Liver (tissue), 9 donors: ENCODE data around the gene SRP9. TPM values are rescaled to one million over a fixed set of nuclear protein-coding genes. Genes with fewer than 3 reads are reported as not detected.
A peak's percentile ranks its signal among the peaks of the same experiment; 100 is the strongest.

Experiments used
- DNase-seq: peaks from one replicate; pipeline ENCODE4 v3.0.0-alpha.2; 2017; ENCODE audit warnings: low spot score
- H3K27ac ChIP-seq, 2 donors: one replicate each; pipeline ENCODE4 v1.7.0; 2013; ENCODE audit warnings: inconsistent platforms in 2 of 2, low read length in 2 of 2, control low read depth in 1 of 2, low read depth in 1 of 2, mild to moderate bottlenecking in 1 of 2
- H3K27me3 ChIP-seq, 4 donors: one replicate each; pipeline versions ENCODE4 v1.6.1 to v1.7.0; 2013; ENCODE audit warnings: low read length in 3 of 4, inconsistent platforms in 1 of 4, mild to moderate bottlenecking in 1 of 4, moderate library complexity in 1 of 4; ENCODE audit not compliant: control insufficient read depth in 4 of 4, insufficient read depth in 4 of 4
- H3K36me3 ChIP-seq, 4 donors: one replicate each; pipeline versions ENCODE4 v1.6.1 to v1.7.0; 2013; ENCODE audit warnings: low read length in 3 of 4, mild to moderate bottlenecking in 3 of 4, low read depth in 1 of 4, moderate library complexity in 1 of 4; ENCODE audit not compliant: control insufficient read depth in 4 of 4, insufficient read depth in 3 of 4
- H3K4me1 ChIP-seq, 4 donors: one replicate each; pipeline versions ENCODE4 v1.6.1 to v1.7.0; 2013; ENCODE audit warnings: low read length in 3 of 4, mild to moderate bottlenecking in 3 of 4, moderate library complexity in 1 of 4; ENCODE audit not compliant: control insufficient read depth in 4 of 4, insufficient read depth in 4 of 4
- H3K4me3 ChIP-seq, 3 donors: one replicate each; pipeline versions ENCODE4 v1.6.1 to v1.7.0; 2013; ENCODE audit warnings: low read length in 3 of 3, control low read depth in 1 of 3, low read depth in 1 of 3, mild to moderate bottlenecking in 1 of 3
- H3K9ac ChIP-seq, 2 donors: one replicate each; pipeline ENCODE4 v1.7.0; 2013; ENCODE audit warnings: low read length in 2 of 2, mild to moderate bottlenecking in 2 of 2, moderate library complexity in 2 of 2, control low read depth in 1 of 2, low read depth in 1 of 2
- H3K9me3 ChIP-seq, 4 donors: one replicate each; pipeline versions ENCODE4 v1.6.1 to v1.7.0; 2013; ENCODE audit warnings: low read length in 3 of 4; ENCODE audit not compliant: control insufficient read depth in 4 of 4
- CTCF ChIP-seq: fragments of 150-350 bp; IDR thresholded peaks from 2 replicates; pipeline ENCODE4 v1.5.1; 2017; ENCODE audit warnings: improper control_type of control experiment, low read depth, low read length; ENCODE audit not compliant: missing input control
- EGR1 ChIP-seq, 2 donors: IDR thresholded peaks; 2 replicates each; pipeline ENCODE4 v1.6.1; 2016 to 2018; ENCODE audit warnings: antibody characterized with exemption in 2 of 2, low read depth in 2 of 2
- FOXA1 ChIP-seq: IDR thresholded peaks from 2 replicates; pipeline ENCODE4 v1.6.1; 2016; ENCODE audit warnings: antibody characterized with exemption
- HNF4G ChIP-seq: IDR thresholded peaks from 2 replicates; pipeline ENCODE4 v1.6.1; 2016; ENCODE audit warnings: antibody characterized with exemption
- JUND ChIP-seq, 2 donors: IDR thresholded peaks; 2 replicates each; pipeline ENCODE4 v1.6.1; 2016; ENCODE audit warnings: antibody characterized with exemption in 2 of 2
- MAX ChIP-seq: IDR thresholded peaks from 2 replicates; pipeline ENCODE4 v1.6.1; 2016; ENCODE audit warnings: antibody characterized with exemption
- NR2F2 ChIP-seq: IDR thresholded peaks from 2 replicates; pipeline ENCODE4 v1.6.1; 2016; ENCODE audit warnings: antibody characterized with exemption
- RAD21 ChIP-seq, 2 donors: IDR thresholded peaks; 2 replicates each; pipeline ENCODE4 v1.6.1; 2016; ENCODE audit warnings: antibody characterized with exemption in 2 of 2, mild to moderate bottlenecking in 2 of 2
- REST ChIP-seq: IDR thresholded peaks from 2 replicates; pipeline ENCODE4 v1.6.1; 2016; ENCODE audit warnings: antibody characterized with exemption, mild to moderate bottlenecking
- SP1 ChIP-seq: IDR thresholded peaks from 2 replicates; pipeline ENCODE4 v1.6.1; 2018; ENCODE audit warnings: antibody characterized with exemption, mild to moderate bottlenecking
- TAF1 ChIP-seq: conservative IDR thresholded peaks from 2 replicates; pipeline ENCODE4 v1.6.1; 2016; ENCODE audit warnings: antibody characterized with exemption, mild to moderate bottlenecking
- ZBTB33 ChIP-seq: IDR thresholded peaks from 2 replicates; pipeline ENCODE4 v1.6.1; 2016; ENCODE audit warnings: antibody characterized with exemption
- WGBS: extraction: QIAGEN DNeasy Blood & Tissue Kit; methylation state at CpG from one replicate; pipeline ENCODE4 v1.1.7; 2013; 5-methylcytosine and 5-hydroxymethylcytosine counted together
- polyA plus RNA-seq, 2 donors: library from polyadenylated mRNA; stranded (reverse) in 1 of 2; unstranded in 1 of 2; fragments of 200-250 nt in 1 of 2; fragments of >200 nt in 1 of 2; fragmentation: Nextera tagmentation in 1 of 2; extraction: Ambion mirVana in 1 of 2; gene quantifications; one replicate each; pipeline versions ENCODE4 v1.2.1 to v1.2.3, GENCODE V29; 2013 to 2015
- total RNA-seq, 2 donors: library from RNA; depleted of rRNA; stranded (reverse); fragments of >200 nt; gene quantifications; one replicate each; pipeline ENCODE4 v1.2.3, GENCODE V29; 2014
- donor health status: healthy.
- donor health status: healthy.
- donor health status: healthy.
- donor health status: healthy.
- donor health status: healthy.

SRP9 gene
- total and polyA plus RNA-seq, 4 donors = 152 to 179 (median 154) TPM

- H3K9ac ChIP-seq = no peak overlapping the region
- no peak for TF ChIP-seq JUND (IDR thresholded peaks at IDR 0.05)
- no peak for TF ChIP-seq TAF1
- TF ChIP-seq CTCF = no peak
- TF ChIP-seq FOXA1 = no peak
- H3K4me3 ChIP-seq = no peak overlapping the region
- H3K27me3 ChIP-seq = no peaks in the 10 kb centered on the region
- H3K4me1 ChIP-seq = peaks cover 0 to 3% (median 0%) of the 10 kb centered on the region in 4 donors
- no peaks in the 10 kb centered on the region for H3K36me3 ChIP-seq
- DNase-seq = no peak
- no peak overlapping the region for H3K27ac ChIP-seq
- 95% methylated on average over 5 of the region's 5 CpGs for WGBS
- H3K9me3 ChIP-seq = no peaks in the 10 kb centered on the region
Measured at GRCh38 chr1:225762002-225762441, 15.6 kb upstream of the SRP9 start.

- Histone ChIP-seq H3K36me3 (no peaks in the 10 kb centered on the region), H3K9me3 (no peaks in the 10 kb centered on the region), H3K9ac (no peak overlapping the region), H3K27me3 (no peaks in the 10 kb centered on the region), H3K4me3 (no peak overlapping the region), H3K4me1 (peaks cover 0 to 3% (median 0%) of the 10 kb centered on the region in 4 donors), H3K27ac (no peak overlapping the region)
- DNase-seq = no peak
- 85% methylated on average over 5 of the region's 5 CpGs for WGBS
- TF ChIP-seq EGR1 (IDR thresholded peaks at IDR 0.05; ENCODE audit: low read depth in 2 of 2) (no peak), REST (no peak), HNF4G (no peak), JUND (IDR thresholded peaks at IDR 0.05) (no peak), SP1 (no peak), MAX (no peak)
Measured at GRCh38 chr1:225762444-225762843, 15.2 kb upstream of the SRP9 start.

GRCh38 chr1:225763716-225764548 lies 13.7 kb upstream of the SRP9 start:
- H3K9ac ChIP-seq = no peak overlapping the region
- peaks cover 0 to 3% (median 0%) of the 10 kb centered on the region in 4 donors for H3K4me1 ChIP-seq
- H3K27ac ChIP-seq = no peak overlapping the region
- no peak for TF ChIP-seq TAF1
- peak; percentile 40 for TF ChIP-seq NR2F2
- no peak for TF ChIP-seq ZBTB33
- peak in 1 of 2 donors; percentile 2 for TF ChIP-seq RAD21 (IDR thresholded peaks at IDR 0.05)
- no peak overlapping the region for H3K4me3 ChIP-seq
- WGBS = 73% methylated on average over 9 of the region's 9 CpGs
- no peaks in the 10 kb centered on the region for H3K36me3 ChIP-seq
- no peaks in the 10 kb centered on the region for H3K27me3 ChIP-seq
- no peak for DNase-seq
- no peaks in the 10 kb centered on the region for H3K9me3 ChIP-seq
